ENCODE measurements around the gene DRICH1. TPM values are rescaled to one million over a fixed set of nuclear protein-coding genes. Genes with fewer than 3 reads are reported as not detected.
"Not testable (repeated sequence)": the region's sequence is repeated elsewhere in the genome, so short reads cannot be mapped to it uniquely, and the experiment has no call there.

DRICH1 gene
- total RNA-seq, 1 experiment from 2014 or later: not detected

DNA sequence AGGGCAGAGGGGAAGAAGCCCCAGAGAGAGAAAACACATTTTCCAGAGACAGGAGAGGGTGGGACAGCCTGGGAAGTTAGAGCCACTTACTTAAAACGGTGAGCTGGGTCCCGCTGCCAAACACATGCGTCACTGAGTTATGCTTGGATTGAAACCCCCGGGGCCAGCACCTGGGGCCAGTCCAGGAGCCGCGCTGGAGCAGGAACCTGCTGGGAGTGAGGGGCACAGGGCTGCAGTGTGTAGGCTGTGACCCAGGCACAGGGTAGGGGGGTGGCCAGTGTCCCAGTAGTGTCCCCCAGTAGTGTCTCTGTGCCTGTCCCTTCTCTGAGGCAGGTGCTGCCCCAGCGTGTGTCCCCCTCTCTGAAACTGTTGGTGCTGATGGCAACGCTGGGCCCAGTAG, 57.2 kb downstream of the DRICH1 start:
- Histone ChIP-seq H3K27me3 (ENCODE audit: control insufficient read depth, insufficient read depth, low read length) (no peaks in the 10 kb centered on the region), H3K36me3 (ENCODE audit: control insufficient read depth, insufficient read depth, low read length) (no peaks in the 10 kb centered on the region), H3K4me3 (ENCODE audit: low read depth in 2 of 2, low read length in 2 of 2) (no peak overlapping the region), H3K27ac (ENCODE audit: low read length) (no peak overlapping the region), H3K9me3 (ENCODE audit: control insufficient read depth, insufficient read depth, low read depth, low read length) (no peaks in the 10 kb centered on the region), H3K4me1 (ENCODE audit: control insufficient read depth, insufficient read depth, low read length) (no peaks in the 10 kb centered on the region)
- in situ Hi-C loops (cut with HindIII; ENCODE audit: low pct_unique_long_range_greater_than_20kb, low sequenced_read_pairs) (no loop called here), intact Hi-C loops (cut with micrococcal nuclease; ENCODE audit: unreplicated experiment) (no loop called here)
- ATAC-seq: no peak
- DNase-seq (ENCODE audit: low read depth, low spot score): no peak
- no peak for TF ChIP-seq POLR2AphosphoS5 (IDR thresholded peaks at IDR 0.05; ENCODE audit: low read depth, low read length)
- TF ChIP-seq, protein P1, sequence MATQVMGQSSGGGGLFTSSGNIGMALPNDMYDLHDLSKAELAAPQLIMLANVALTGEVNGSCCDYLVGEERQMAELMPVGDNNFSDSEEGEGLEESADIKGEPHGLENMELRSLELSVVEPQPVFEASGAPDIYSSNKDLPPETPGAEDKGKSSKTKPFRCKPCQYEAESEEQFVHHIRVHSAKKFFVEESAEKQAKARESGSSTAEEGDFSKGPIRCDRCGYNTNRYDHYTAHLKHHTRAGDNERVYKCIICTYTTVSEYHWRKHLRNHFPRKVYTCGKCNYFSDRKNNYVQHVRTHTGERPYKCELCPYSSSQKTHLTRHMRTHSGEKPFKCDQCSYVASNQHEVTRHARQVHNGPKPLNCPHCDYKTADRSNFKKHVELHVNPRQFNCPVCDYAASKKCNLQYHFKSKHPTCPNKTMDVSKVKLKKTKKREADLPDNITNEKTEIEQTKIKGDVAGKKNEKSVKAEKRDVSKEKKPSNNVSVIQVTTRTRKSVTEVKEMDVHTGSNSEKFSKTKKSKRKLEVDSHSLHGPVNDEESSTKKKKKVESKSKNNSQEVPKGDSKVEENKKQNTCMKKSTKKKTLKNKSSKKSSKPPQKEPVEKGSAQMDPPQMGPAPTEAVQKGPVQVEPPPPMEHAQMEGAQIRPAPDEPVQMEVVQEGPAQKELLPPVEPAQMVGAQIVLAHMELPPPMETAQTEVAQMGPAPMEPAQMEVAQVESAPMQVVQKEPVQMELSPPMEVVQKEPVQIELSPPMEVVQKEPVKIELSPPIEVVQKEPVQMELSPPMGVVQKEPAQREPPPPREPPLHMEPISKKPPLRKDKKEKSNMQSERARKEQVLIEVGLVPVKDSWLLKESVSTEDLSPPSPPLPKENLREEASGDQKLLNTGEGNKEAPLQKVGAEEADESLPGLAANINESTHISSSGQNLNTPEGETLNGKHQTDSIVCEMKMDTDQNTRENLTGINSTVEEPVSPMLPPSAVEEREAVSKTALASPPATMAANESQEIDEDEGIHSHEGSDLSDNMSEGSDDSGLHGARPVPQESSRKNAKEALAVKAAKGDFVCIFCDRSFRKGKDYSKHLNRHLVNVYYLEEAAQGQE (IDR thresholded peaks at IDR 0.05; ENCODE audit: insufficient read depth in 1 of 2, low read depth in 2 of 2, low read length in 1 of 2): no peak
- TF ChIP-seq SIN3A (IDR thresholded peaks at IDR 0.05; ENCODE audit: borderline replicate concordance, insufficient read depth, low read depth, low read length): no peak
- ChIA-PET POLR2A (no interaction called here), CTCF (no interaction called here)
- BruUV-seq (replicated peaks): no TSS peak

GRCh38 chr22:23574371-23574811, 57.7 kb downstream of the DRICH1 start:
- no TSS peak for BruUV-seq (replicated peaks)
- TF ChIP-seq POLR2AphosphoS5 (IDR thresholded peaks at IDR 0.05; ENCODE audit: low read depth, low read length): no peak
- TF ChIP-seq TCF7L2 (IDR thresholded peaks at IDR 0.05; ENCODE audit: low read depth, low read length): no peak
- no peak for TF ChIP-seq SIN3A (IDR thresholded peaks at IDR 0.05; ENCODE audit: borderline replicate concordance, insufficient read depth, low read depth, low read length)
- TF ChIP-seq CTCF (IDR thresholded peaks at IDR 0.05): no peak
- TF ChIP-seq, protein P1 (IDR thresholded peaks at IDR 0.05; ENCODE audit: insufficient read depth in 1 of 2, low read depth in 2 of 2, low read length in 1 of 2): no peak
- in situ Hi-C loops (cut with HindIII; ENCODE audit: low pct_unique_long_range_greater_than_20kb, low sequenced_read_pairs) (no loop called here), intact Hi-C loops (cut with micrococcal nuclease; ENCODE audit: unreplicated experiment) (no loop called here)
- no peak overlapping the region for H3K27ac ChIP-seq (ENCODE audit: low read length)
- H3K4me3 ChIP-seq (ENCODE audit: low read depth in 2 of 2, low read length in 2 of 2): no peak overlapping the region
- ChIA-PET CTCF (no interaction called here), POLR2A (no interaction called here)
- H3K27me3 ChIP-seq (ENCODE audit: control insufficient read depth, insufficient read depth, low read length): no peaks in the 10 kb centered on the region
- H3K4me1 ChIP-seq (ENCODE audit: control insufficient read depth, insufficient read depth, low read length): no peaks in the 10 kb centered on the region
- H3K36me3 ChIP-seq (ENCODE audit: control insufficient read depth, insufficient read depth, low read length): no peaks in the 10 kb centered on the region
- no peaks in the 10 kb centered on the region for H3K9me3 ChIP-seq (ENCODE audit: control insufficient read depth, insufficient read depth, low read depth, low read length)
- no peak for ATAC-seq
- DNase-seq (ENCODE audit: low read depth, low spot score): no peak

DNA sequence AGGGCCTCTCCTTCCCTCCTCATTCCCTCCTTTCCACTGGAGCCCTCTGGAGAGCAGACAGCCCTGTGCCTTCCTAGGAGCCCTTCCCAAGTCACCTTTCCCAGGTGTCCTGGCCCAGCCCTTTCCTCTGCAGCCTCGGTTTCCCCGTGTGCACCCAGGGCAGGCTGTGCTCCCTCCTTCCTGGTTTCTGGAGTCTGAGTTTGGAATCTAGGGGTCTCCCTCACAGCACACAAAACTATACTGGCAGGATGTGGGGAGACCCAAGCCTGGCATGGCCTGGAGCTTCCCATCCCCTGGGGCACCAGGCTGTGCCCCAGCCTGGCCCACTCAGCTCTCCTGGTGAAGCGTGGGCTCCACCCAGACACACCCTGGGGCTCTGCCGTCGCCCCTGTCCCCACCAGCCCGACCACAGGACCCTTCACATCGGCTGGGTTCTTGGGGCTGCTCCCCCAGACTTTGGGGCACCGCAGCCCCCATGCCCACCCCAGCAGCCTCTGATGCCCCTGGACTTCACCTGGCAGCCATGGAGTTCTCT, 58.4 kb downstream of the DRICH1 start:
- H3K4me1 ChIP-seq (ENCODE audit: control insufficient read depth, insufficient read depth, low read length); H3K4me3 ChIP-seq (ENCODE audit: low read depth in 2 of 2, low read length in 2 of 2); DNase-seq (ENCODE audit: low read depth, low spot score); POLR2A ChIA-PET; H3K36me3 ChIP-seq (ENCODE audit: control insufficient read depth, insufficient read depth, low read length); CTCF ChIA-PET; BruUV-seq (replicated peaks); intact Hi-C loops (cut with micrococcal nuclease; ENCODE audit: unreplicated experiment); ATAC-seq; H3K27me3 ChIP-seq (ENCODE audit: control insufficient read depth, insufficient read depth, low read length); H3K27ac ChIP-seq (ENCODE audit: low read length); in situ Hi-C loops (cut with HindIII; ENCODE audit: low pct_unique_long_range_greater_than_20kb, low sequenced_read_pairs); H3K9me3 ChIP-seq (ENCODE audit: control insufficient read depth, insufficient read depth, low read depth, low read length): not testable (repeated sequence)

GRCh38 chr22:23573106-23573505, 59.0 kb downstream of the DRICH1 start:
- intact Hi-C loops (cut with micrococcal nuclease; ENCODE audit: unreplicated experiment); ATAC-seq; in situ Hi-C loops (cut with HindIII; ENCODE audit: low pct_unique_long_range_greater_than_20kb, low sequenced_read_pairs); H3K9me3 ChIP-seq (ENCODE audit: control insufficient read depth, insufficient read depth, low read depth, low read length); H3K4me3 ChIP-seq (ENCODE audit: low read depth in 2 of 2, low read length in 2 of 2); H3K4me1 ChIP-seq (ENCODE audit: control insufficient read depth, insufficient read depth, low read length); H3K27me3 ChIP-seq (ENCODE audit: control insufficient read depth, insufficient read depth, low read length); H3K27ac ChIP-seq (ENCODE audit: low read length); H3K36me3 ChIP-seq (ENCODE audit: control insufficient read depth, insufficient read depth, low read length); BruUV-seq (replicated peaks); DNase-seq (ENCODE audit: low read depth, low spot score); POLR2A ChIA-PET; CTCF ChIA-PET: not testable (repeated sequence)
